ENCODE measurements around the gene RAB5IF. TPM values are rescaled to one million over a fixed set of nuclear protein-coding genes. Genes with fewer than 3 reads are reported as not detected.

Gene RAB5IF
- total RNA-seq, 4 donors from 2014 or later, result 203 to 373 (median 267) TPM

DNA sequence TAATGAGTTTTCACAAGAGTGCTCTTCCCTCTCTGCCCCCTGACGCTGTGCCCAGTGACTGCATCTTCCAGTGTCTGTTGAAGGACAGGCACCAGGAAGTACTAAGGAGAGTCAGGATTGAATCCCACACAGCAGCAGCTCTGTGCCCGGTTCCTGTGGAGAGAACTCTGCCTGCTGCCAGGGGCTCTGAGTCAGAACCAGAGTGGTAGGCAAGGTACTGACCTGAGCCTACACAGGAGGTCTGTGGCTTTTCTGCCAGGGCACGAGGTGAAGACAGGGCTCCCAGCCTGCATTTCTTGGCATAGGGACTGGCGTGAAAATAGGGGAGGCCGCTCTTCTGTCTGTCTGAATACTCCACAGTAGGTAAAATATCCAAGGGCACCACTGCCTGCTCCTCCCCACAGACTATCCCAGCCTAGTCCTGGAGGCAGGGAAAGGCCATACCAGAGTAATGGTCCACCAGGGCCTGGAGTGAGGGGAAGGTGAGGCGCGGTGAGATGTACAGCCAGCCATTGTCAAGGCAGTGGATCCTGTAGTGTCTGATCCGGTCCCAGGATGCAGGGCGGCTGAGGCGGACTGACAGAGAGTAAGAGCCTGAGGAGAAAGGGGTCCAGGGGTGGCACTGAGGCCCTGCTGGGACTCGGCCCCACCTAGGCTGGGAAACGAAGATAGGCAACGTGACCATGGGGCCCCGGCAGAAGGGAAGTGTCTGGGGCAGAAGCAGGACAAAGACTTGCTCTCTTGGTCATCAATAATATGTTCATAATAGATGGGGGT, 9.4 kb downstream of the RAB5IF start:
- no peaks in the 10 kb centered on the region for H3K27me3 ChIP-seq
- H3K4me1 ChIP-seq, result peaks cover 0 to 19% (median 0%) of the 10 kb centered on the region in 3 donors
- WGBS, 2 donors, result 79 to 92% methylated on average over 9 of the region's 14 CpGs
- TF ChIP-seq, protein P1, sequence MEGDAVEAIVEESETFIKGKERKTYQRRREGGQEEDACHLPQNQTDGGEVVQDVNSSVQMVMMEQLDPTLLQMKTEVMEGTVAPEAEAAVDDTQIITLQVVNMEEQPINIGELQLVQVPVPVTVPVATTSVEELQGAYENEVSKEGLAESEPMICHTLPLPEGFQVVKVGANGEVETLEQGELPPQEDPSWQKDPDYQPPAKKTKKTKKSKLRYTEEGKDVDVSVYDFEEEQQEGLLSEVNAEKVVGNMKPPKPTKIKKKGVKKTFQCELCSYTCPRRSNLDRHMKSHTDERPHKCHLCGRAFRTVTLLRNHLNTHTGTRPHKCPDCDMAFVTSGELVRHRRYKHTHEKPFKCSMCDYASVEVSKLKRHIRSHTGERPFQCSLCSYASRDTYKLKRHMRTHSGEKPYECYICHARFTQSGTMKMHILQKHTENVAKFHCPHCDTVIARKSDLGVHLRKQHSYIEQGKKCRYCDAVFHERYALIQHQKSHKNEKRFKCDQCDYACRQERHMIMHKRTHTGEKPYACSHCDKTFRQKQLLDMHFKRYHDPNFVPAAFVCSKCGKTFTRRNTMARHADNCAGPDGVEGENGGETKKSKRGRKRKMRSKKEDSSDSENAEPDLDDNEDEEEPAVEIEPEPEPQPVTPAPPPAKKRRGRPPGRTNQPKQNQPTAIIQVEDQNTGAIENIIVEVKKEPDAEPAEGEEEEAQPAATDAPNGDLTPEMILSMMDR (IDR thresholded peaks at IDR 0.05), result no peak
- no peak for TF ChIP-seq POLR2A (IDR thresholded peaks at IDR 0.05)
- no peaks in the 10 kb centered on the region for H3K9me3 ChIP-seq
- no peak overlapping the region for H3K27ac ChIP-seq
- intact Hi-C loops (cut with DNase I), result loop anchor here (10.0 kb wide), 1 partner anchor 250 kb away; a partner anchor contains a TSS
- H3K4me3 ChIP-seq, result no peak overlapping the region
- no peak for DNase-seq
- peaks cover 27 to 58% (median 32%) of the 10 kb centered on the region in 3 donors for H3K36me3 ChIP-seq

DNA sequence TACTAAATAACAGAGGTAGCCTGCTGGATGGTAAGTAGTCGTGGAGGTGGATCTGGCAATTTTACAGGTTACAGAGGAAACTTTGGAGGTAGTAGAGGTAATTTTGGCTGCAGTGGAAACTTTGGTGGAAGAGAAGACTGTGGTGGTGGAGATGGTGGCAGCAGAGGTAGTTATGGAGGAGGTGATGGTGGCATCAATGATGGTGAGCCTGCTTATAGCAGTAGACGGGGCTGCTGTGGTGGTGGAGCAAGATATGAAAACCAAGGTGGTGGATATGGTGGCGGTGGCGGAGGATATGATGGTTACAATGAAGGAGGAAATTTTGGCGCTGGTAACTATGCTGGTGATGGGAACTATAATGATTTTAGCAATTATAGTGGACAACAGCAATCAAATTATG, 15.3 kb downstream of the RAB5IF start:
- Histone ChIP-seq H3K36me3 (no peaks in the 10 kb centered on the region), H3K27me3 (no peaks in the 10 kb centered on the region), H3K27ac (no peak overlapping the region), H3K4me1 (peaks cover 0 to 14% (median 0%) of the 10 kb centered on the region in 3 donors), H3K9me3 (no peaks in the 10 kb centered on the region), H3K4me3 (no peak overlapping the region)
- TF ChIP-seq, protein P1 (IDR thresholded peaks at IDR 0.05), result no peak
- no peak for TF ChIP-seq POLR2A (IDR thresholded peaks at IDR 0.05)
- intact Hi-C loops (cut with DNase I), result no loop called here
- 91 to 96% methylated on average over 5 of the region's 5 CpGs for WGBS, 2 donors
- DNase-seq, result no peak

DNA sequence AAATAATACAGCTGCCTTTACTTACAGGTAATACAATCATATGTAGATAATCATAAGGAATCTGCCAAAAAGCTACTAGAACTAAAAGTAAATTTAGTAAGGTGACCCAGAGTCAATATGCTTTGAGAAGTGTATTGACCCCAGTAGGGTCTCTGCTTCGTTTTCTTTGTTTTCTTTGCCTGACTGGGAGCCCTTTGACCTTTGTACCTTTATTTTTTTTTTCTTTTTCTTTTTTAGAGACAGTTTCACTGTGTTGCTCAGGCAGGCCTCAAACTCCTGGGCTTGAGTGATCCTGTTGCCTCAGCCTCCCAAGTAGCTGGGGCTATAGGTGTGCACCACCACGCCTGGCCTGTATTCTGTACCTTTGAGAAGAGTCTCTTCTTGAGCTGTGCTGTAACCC, 17.9 kb downstream of the RAB5IF start:
- WGBS, 2 donors, result 89 to 94% methylated on average over 1 to 2 of the region's 2 CpGs
- intact Hi-C loops (cut with DNase I), result no loop called here
- DNase-seq, result no peak
- H3K36me3 ChIP-seq, result no peaks in the 10 kb centered on the region
- peaks cover 0 to 14% (median 0%) of the 10 kb centered on the region in 3 donors for H3K4me1 ChIP-seq
- no peaks in the 10 kb centered on the region for H3K9me3 ChIP-seq
- H3K4me3 ChIP-seq, result no peak overlapping the region
- no peak for TF ChIP-seq POLR2A (IDR thresholded peaks at IDR 0.05)
- TF ChIP-seq, protein P1 (IDR thresholded peaks at IDR 0.05), result no peak
- H3K27me3 ChIP-seq, result no peaks in the 10 kb centered on the region
- no peak overlapping the region for H3K27ac ChIP-seq

DNA sequence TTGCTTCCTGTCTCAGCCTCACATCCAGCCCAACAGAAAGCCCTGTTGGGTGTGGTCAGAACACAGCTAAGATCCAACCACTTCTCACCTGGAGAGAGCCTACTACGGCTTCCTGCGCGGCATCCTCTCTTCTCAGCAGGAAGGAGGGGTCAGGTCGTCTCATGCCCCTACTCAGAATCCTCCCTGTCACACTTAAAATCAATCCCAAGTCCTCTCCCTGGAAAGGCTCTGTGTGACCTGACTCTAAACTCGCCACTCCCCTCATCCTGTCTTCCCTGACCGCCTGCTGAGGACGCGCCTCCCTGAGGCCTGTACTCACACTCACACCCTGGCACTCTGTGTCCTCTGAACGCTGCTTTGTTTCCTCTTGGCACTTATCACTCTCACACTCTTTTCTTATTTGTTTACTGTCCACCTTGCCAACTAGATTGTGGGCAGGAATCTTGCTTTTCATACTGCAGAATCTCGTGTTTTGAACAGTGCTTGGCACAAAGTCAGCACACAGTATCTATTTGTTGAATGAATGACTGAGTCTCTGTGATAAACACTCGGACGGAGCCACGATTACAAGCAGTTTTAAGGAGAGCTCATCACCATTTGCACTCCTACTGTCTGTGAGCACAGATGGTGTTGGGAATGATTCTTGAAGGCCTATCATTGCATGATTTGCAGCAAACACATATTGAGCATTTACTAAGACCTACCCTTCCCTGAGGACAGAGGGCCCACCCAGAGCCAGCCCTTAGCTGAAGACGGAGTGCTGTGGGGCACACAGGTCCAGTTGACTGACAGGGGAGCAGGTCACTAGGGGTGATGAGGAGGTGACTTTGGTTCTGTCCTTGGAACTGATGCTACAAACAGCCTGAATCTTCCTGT, 18.7 kb downstream of the RAB5IF start:
- no peaks in the 10 kb centered on the region for H3K9me3 ChIP-seq
- peaks cover 0 to 14% (median 0%) of the 10 kb centered on the region in 3 donors for H3K4me1 ChIP-seq
- H3K27ac ChIP-seq, result peak overlapping the region in 2 of 4 donors; percentile 2 to 19
- 55 to 69% methylated on average over 14 of the region's 14 CpGs for WGBS, 2 donors
- no peak overlapping the region for H3K4me3 ChIP-seq
- no peaks in the 10 kb centered on the region for H3K27me3 ChIP-seq
- H3K36me3 ChIP-seq, result no peaks in the 10 kb centered on the region
- intact Hi-C loops (cut with DNase I), result no loop called here
- no peak for TF ChIP-seq POLR2A (IDR thresholded peaks at IDR 0.05)
- TF ChIP-seq, protein P1 (IDR thresholded peaks at IDR 0.05), result peak in 1 of 6 experiments; percentile 9
- no peak for DNase-seq

DNA sequence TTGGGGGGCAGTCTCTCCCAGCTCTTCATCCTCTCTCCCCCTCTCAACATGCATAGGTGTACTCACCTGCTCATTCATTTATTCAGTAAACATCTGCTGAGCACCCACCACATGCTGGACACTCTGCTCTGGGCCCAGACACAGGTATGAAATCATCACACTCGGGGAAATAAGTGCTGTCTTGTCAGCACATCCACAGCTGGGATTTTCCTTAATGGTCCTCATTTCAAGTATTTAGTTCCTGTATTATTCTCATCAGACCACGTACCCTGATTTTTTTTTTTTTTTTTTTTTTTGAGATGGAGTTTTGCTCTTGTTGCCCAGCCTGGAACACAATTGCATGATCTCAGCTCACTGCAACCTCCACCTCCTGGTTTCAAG, 19.4 kb downstream of the RAB5IF start:
- intact Hi-C loops (cut with DNase I), result no loop called here
- DNase-seq, result no peak
- WGBS, 2 donors, result 58 to 68% methylated on average over 2 of the region's 2 CpGs
- no peaks in the 10 kb centered on the region for H3K27me3 ChIP-seq
- no peak overlapping the region for H3K4me3 ChIP-seq
- H3K36me3 ChIP-seq, result no peaks in the 10 kb centered on the region
- no peaks in the 10 kb centered on the region for H3K9me3 ChIP-seq
- no peak for TF ChIP-seq POLR2A (IDR thresholded peaks at IDR 0.05)
- H3K4me1 ChIP-seq, result peaks cover 0 to 14% (median 0%) of the 10 kb centered on the region in 3 donors
- H3K27ac ChIP-seq, result peak overlapping the region in 1 of 4 donors; percentile 2
